Islet of Langerhans (tissue), 1 donor: ENCODE results near the gene RHOT2.
"Not testable (repeated sequence)": the region's sequence is repeated elsewhere in the genome, so short reads cannot be mapped to it uniquely, and the experiment has no call there.

ENCODE experiments used
- FAIRE-seq: peaks from one replicate; lab custom pipeline; 2011; peaks lifted over from hg19 to GRCh38; lab: Jason Lieb, UNC

The RHOT2 gene

GRCh38 chr16:700684-701584 lies 33.0 kb downstream of the RHOT2 start:
- FAIRE-seq, result no peak

DNA sequence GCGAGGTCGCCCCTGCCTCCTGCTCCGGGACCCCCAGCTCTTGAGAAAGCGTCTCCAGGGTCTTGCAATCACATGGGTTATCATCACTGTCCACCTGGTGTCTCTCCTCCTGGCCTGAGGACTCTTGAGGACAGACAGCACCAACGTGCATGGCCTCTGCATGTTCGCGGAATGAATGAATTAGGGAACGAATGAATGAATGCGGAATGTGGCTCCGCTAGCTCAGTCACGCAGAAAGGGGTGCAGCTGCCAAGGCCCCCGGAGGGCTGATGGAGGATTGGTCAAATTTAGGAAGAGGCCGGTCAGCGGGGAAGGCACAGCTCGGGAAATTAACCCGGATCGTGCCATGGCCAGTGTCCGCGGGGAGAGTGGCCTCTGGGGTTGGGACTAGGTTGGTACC lies 34.4 kb downstream of the RHOT2 start:
- FAIRE-seq, result no peak

DNA sequence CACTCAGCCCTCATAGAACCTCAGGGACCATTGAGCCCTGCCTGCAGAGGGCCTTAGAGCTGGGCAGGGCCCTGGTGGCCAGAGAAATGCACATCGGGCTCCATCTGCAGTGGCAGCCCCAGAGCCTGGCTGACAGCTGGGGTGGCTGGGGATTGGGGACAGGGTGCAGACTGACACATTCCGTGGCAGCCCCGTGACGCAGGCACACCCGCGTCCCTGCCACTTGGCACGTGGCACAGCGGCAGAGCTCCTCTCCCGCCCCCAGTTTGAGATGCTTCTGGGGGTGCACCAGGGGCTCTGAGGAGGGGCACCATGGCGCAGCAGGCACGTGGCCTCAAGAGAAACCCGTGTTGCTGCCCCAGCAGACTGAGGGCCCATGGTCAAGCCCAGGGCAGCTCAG lies 35.5 kb downstream of the RHOT2 start:
- no peak for FAIRE-seq

DNA sequence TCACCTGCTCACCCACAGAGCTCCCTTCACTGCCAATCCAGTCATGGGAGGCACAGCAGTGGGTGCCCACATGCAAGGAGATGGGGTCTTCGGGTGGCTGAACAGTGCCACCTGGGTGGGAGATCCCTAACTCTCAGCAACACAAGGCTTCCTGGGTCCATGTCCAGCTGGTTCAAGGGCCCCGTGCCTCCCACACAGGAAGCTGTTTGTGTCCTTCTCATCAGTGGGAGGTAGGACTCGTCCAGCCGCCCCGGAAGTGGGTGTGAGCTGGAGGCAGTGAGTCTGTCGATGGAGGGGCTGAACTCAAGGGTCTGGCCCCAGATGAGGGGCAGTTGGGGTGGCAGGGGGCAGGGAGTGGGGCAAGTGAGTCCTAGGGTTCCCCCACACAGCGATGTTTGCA lies 36.1 kb downstream of the RHOT2 start:
- FAIRE-seq, result no peak

DNA sequence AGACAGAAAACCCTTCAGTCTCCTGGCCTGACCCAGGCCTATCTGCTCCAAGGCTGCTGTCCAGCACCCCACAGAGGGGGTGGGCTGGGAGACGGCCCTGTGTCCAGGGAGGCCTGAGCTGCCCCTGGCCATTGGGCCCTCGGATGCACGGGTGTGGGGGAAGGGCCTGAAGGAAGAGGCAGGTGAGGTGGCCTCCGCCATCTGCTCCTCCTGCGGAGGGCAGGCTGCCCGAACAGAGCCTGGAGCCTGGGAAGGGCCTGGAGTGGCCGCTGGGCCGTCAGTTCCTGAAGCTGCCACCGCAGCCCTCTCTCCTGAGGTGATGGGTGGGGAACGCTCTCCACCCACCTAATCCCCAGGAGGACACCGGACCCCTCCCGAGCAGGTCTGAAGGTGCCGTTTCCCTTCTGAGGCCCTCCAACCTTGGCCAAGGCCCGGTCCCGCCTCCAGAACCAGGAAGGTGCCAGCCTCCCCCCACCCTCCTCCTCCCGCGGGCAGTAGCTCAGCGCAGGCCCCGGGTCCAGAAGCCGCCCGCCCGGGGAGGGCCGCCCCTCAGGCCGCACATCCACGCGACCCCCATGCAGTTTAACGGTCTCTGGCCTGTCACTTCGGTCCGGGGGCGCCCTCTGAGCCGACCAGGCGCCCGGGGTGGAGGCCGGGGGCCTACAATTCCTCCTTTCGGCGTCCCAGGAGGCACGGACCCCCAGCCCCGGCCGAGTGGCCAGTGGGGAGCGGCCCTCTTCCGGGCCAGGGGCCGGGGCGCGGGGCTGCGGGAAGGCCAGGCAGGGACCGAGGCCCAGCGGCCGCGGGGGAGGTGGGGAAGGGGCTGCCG lies 36.8 kb downstream of the RHOT2 start:
- no peak for FAIRE-seq

DNA sequence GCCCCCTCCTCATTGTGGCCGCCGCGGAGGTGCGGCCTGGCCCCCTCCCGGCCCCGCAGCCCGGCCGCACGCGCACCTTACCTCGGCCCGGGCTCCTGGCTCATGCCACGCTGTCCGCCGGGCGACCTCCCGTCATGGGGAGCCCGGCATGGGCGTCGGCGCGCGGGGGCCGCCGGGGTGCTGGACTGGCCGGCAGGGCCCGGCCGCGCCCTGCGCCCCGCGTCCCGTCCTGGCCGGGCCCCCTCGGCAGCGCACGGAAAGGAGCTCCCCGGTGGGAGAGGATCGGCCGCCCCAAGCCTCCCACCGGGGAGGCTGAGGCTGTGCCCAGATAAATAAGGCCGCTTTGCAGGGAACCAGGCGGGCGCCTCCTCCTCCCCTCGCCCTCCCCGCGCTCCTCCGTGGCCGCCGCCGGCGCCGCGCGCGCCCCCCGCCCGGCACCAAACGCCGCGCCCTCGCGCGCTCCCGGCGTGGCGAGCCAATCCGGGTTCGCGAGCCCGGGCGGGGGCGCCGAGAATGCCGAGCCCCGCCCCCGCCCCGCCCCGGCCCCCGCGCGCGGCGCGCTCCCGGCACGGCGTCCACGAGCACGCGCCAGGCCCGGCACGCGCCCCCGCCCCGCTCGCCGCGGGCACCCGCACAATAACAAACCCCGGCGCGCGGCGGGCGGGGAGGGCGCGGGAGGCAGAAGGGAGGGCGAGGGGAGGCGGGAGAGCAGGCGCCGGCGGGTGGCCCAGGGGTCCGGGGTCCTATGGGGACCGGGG lies 37.7 kb downstream of the RHOT2 start, which contains the start of gene FBXL16:
FBXL16 (minus strand) TSS at position 371 of the 758 bp plus-strand sequence. CDS start 8,396 bp downstream, outside the sequence.
- FAIRE-seq, result no peak

DNA sequence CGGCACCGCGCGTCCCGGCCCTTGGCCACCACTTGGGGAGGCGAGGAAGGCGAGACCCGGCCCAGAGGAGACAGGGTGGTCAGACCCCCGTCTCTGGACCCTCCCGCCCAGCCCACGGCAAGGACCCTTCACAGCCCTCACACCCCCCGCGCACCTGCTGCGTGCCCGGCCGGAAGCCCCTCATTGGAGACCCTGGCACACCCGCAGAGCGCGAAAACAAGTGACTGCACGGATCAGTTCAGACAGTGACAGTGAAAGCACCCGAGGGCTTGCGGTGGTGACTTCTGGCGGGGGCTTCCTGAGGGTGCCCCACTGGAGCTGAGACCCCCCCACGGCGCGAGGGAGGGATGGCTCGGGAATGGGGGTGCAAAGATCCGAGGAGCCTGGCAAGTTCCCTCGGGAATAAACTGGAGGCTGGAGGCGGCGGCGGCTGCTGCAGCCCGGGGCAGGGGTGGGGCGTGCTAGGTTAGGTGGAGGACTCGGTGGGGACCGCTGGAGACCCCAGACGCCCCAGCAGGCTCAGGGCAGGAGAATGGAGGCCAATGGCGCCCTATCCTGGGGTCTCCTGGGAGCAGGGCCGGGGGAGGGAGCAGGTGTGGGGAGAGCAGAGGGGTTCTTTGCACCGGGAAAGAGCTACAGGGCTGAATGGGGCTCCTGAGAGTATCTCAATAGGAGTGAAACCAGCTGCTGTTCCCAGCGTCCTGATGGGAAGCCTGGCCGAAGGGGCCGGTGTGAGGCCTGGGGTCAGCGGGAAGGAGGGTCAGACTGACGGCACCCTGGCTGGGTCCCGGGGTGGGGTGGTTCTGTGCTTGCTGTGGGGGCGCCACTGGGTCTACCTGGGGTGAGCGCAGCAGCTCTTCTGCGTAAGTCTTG lies 38.5 kb downstream of the RHOT2 start:
- FAIRE-seq, result no peak

DNA sequence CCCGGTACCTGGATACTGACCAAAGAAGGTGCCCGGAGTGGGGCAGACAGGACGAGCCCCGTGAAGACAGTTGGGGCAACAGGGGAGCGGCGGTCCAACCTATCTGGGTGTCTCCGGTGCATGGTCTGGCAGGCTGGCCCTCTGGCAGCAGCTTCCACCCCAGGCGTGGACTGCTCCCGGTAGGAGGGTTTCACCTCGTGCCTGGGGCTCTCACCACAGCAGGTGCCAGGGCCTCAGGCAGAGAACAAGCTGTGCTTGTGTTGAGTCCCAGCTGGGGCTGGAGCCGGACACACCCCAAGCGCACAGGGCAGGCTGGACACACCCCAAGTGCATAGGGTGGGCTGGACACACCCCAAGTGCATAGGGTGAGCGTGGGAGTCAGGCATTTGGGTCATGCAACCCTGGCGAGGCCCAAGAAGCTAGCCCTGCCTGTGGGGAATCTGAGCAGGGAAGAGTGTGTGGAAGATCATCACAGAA lies 39.2 kb downstream of the RHOT2 start:
- no peak for FAIRE-seq

DNA sequence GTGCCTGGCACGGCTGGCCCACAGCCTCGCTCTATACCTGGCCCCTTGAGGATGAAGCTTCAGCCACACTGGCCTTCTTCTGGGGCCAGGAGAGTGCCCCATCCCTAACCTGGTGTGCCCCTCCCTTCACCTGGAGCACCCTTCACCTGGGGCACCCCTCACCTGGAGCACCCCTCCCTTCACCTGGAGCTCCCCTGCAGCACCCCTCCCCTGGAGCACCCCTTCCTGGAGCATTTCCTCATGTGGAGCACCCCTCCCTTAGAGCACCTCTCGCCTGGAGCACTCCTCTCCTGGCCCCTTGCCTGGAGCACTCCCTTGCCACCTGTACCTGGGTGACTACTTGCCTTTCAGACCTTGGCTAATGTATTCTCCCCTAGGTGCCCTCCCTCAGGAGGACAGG lies 40.1 kb downstream of the RHOT2 start:
- FAIRE-seq, result no peak

DNA sequence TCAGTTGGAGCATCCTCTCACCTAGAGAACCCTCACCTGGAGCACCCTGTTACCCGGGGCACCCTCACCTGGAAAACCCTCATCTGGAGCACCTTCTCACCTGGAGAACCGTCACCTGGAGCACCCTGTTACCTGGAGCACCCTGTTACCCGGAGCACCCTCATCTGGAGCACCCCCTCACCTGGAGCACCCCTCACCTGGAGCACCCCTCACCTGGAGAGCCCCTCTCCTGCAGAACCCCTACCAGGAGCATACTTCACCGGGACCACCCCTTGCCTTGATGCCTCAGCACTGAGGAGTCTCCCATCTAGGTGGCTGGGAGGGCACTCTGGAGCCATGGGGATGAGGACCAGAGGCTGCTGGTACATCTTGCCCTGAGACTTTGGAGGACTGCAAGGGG lies 41.0 kb downstream of the RHOT2 start:
- no peak for FAIRE-seq

GRCh38 chr16:709566-710499 lies 41.9 kb downstream of the RHOT2 start:
- no peak for FAIRE-seq

- FAIRE-seq, result no peak
Measured at GRCh38 chr16:710500-711075, 42.7 kb downstream of the RHOT2 start.

GRCh38 chr16:711084-711483 lies 43.2 kb downstream of the RHOT2 start:
- FAIRE-seq, result no peak

- FAIRE-seq, result no peak
Measured at GRCh38 chr16:711548-712320, 43.8 kb downstream of the RHOT2 start.

DNA sequence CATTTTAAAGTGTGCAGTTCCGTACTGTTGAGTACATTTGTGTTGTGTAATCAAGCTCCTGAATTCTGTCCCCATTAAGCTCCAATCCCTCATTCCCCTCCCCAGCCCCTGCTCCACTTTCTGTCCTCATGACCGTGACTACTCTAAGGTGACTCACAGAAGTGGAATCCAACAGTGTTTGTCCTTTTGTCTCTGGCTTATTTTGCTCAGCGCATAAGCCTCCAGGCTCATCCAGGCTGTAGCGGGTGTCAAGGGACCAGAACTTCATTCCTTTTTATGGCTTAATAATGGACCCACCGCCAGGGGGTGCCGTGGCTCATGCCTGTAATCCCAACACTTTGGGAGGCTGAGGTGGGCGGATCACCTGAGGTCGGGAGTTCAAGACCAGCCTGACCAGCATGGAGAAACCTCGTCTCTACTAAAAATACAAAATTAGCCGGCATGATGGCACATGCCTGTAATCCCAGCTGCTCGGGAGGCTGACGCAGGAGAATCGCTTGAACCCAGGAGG lies 44.9 kb downstream of the RHOT2 start:
- FAIRE-seq, result not testable (repeated sequence)

- no peak for FAIRE-seq
Measured at GRCh38 chr16:714079-714478, 46.1 kb downstream of the RHOT2 start.

DNA sequence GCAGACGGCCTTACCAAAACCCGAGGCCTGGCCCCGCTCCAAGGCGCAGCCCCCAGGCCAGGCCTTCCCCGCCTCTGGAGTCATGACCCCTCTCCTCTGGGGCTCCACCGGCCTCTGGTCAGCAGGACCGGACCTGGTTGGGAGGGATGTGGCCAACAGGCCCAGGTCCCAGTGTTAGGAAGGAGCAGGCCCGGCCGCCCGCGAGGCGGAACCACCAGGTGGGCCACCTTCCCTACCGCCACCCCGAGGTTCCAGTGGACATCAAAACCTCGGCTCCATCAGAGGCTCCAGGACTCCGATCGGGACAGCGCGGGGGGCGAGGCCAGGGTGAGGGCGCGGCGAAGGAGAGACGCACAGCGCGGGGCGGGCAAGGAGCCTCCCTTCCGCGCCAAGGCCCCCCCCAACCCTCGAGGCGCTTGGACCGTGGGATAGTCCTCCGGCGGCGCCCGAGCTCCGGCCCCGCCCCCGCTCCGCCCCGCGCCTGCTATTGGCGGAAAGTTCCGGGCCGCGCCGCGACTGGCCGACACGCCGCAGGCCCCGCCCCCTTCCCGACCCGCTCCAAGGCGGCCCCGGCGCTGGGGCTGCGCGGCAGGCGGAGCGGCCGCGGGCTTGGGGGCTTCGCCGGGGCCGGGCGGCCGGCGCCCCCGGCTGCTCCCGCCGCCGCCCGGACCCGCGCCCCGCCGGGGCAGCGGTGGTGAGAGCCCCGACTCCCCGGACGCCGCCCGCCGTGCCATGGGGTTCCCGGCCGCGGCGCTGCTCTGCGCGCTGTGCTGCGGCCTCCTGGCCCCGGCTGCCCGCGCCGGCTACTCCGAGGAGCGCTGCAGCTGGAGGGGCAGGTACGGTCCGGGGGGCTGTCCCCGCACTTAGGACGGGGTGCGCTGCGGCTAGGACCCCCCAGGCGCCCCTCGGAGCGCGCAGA lies 46.9 kb downstream of the RHOT2 start, which contains the start of gene METRN:
METRN (plus strand) TSS at position 561 of the 919 bp plus-strand sequence; CDS start at position 733, 172 bp downstream.
- no peak for FAIRE-seq
